Middle frontal gyrus (tissue), 1 donor: ENCODE results near the gene ROCK1.

Source experiments
- DNase-seq: peaks from one replicate; pipeline ENCODE4 v3.0.0-alpha.2; 2015; ENCODE audit warnings: low spot score; ENCODE audit errors: extremely low spot score

Gene ROCK1

DNA sequence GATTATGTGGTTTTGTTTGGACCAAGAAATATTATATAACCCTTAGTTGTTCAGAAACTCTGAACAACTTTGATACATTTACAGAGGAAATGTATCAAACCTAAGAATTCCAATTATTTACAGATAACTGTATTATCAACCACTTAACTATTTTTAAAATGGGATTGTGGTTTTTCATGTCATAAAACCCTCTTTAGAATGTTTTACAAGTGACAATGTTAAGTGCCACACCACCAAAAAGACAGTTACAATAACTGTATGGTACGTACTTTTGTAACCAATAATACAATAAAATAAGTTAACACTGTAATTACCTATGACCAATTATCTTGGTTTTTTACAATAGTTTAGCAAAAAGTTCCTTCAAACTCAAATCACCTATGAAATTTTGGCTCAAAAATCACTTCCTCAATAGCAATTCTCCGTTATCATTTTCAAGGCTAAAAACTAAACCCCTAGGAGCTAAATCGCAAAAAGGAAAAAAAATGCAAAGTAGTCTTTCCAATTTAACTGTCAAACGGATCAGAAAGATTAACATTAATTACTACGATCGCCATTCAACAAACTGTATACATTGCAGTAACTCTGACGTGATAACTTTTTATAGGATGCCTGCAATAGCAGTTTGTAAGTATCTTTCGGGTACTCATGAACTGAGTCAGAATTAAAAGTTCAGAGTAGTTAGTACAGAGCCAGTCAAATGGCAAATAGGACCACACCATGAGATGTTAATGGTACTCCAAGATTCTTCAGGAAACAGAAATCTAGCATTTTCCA, 1.5 kb downstream of the ROCK1 start:
- DNase-seq: no peak

DNA sequence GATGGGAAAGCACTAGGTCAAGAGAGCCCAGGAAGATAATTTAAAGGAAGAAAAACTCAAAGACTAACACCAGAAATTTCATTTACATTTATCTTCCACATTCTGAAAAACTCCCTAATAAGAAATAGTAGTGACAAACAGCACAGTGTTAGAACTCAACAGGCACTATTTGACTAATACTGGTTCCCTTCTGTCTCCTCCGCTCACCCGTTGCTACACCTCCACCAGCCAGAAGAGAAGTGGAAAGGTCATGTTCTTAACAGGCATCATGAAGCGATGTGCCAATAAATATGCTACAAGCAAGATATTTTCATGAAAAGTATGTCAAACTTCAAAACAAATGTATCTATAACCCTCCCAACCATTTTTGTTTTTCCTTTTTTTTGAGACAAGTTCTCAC, 5.7 kb downstream of the ROCK1 start:
- no peak for DNase-seq

DNA sequence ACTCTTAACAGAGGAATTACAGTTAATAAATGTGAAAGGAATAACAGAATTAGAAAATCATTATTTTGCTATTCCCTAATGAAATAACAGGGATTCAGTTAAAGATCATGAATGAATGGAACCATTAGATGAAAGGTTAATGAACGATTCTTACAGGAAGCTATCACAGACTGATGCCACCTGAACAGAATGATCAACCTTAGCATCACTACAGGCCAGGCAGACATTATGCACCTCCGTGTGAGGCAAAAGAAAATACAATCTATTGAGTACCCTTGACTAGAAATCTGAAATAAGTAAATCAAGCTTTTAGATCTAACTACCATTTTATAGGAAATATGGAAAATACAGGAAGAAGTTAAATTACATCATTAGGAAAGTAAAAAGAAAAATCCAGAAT, 10.4 kb downstream of the ROCK1 start:
- DNase-seq: no peak

DNA sequence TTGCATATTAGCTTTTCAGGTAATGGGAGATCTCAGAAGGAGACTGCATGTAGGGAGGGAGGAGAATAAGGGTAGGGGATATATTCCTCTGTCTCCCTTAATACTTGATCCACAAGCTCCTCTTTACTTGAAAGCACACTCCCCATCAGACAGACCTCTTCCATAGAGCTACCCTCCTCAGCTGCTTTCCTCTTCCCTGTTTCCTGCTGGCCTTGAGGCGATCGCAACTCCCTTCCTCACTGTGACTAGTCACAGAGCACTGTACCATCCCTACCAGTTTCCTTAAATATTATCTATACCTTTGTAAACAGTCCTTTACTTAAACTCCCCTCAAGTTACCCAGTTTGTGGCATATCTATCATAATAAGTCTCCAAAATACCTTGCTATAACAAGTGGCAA, 10.9 kb downstream of the ROCK1 start:
- no peak for DNase-seq

DNA sequence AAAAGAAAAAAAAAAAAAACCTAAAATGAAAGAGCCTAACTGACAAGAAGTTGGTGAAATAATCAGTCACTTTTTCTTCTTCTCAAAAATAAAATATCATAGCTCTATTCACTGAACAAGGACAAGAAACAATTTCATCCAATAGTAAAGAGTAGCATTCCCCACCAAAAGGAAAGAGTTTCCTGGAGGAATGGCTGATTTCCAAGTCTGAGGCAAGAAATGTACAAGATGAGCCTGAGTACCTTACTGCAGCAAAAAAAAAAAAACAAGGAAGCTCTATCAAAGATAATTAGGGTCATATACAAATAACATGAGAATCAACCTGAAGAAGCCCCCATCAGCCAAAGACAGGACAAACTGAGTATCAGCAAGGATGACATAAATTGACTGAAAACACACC, 11.5 kb downstream of the ROCK1 start:
- DNase-seq: no peak

DNA sequence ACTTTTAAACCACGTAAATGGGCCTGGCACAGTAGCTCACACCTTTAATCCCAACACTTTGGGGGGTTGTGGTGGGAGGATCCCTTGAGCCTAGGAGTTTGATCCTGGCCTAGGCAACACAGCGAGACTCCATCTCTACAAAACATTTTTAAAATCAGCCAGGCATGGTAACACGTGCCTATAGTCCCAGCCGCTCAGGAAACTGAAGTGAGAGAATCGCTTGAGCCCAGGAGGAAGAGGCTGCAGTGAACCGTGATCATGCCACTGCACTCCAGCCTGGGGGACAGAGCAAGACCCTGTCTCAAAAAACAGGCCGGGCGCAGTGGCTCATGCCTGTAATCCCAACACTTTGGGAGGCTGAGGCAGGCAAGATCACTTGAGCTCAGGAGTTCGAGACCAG, 12.2 kb downstream of the ROCK1 start:
- DNase-seq: no peak

DNA sequence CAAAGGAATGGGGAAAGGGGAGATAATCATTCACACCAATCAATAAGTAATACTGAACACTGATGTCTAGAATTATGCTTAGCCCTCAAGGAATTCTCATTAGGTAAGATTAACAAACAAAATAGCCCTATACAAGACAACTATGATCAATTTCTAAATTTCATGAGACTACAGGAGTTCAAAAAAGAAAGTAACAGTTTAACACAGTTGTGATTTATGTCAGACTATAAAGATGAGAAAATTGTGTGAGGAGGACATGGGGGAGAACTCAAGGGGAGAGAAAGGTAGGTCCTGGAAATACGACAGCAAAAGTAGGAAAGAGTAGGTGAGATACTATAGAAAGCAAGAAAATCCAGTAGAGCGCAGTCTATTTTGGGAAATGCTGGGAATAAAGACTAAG, 14.9 kb downstream of the ROCK1 start:
- DNase-seq: no peak

DNA sequence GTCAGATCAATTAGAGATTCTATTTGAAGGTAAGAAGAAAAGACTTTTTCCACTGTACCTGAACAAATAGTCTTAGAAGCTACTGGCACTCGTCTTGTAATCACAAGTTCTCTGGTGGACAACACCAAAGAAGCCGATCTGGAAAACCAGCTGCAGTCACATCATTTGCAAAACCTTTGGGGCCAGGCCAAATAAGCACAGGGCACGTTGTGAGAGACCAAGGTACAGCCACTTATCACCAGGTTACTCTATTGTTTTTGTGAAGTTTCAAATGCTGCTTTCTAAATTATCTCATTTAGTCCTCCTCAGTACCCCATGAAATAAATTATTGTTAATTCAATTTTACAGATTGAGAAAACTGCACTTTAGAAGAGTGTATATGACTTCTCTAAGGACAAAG, 18.5 kb downstream of the ROCK1 start:
- no peak for DNase-seq

DNA sequence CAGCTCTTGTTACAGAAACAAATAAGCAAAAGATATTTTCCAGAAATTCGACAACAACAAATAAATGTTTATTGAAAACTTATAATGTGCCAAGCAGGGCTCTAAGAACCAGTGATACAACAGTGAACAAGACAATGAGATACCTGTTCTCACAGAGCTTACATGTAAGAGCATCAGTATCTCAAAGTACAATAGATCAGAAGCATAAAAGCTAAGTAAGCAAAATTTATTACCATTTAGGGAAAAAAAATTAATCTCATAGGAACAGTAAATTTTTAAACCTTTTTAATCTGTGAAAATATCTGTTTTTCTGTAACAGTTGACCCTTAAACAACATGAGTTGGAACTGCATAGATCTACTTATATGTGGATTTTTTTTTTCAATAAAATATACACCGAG, 20.9 kb downstream of the ROCK1 start:
- no peak for DNase-seq

DNA sequence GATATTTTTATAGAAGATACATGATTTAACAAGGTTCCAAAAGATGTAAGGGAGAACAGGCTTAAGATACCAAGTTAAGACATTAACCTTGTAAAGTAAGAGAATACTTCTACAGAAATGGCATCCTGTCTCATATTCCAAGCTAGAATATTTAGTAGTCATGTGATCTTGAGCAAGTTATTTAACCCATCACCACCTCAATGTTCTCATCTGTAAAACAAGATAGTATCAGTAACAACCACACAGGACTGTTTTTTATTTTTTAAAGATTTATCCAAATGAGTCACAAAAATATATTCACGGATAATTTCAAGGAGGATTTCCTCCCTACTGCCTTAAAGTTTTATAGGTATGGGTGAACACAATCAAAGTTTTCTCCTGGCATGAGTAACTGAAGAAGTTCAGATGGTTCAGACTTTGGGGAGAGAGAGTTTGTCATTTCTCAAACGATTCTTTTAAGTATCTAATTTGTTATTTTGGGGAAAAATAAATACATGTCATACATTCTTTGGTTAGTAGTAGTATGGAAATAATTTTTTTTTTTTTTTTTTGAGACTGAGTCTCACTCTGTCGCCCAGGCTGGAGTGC, 25.9 kb downstream of the ROCK1 start:
- no peak for DNase-seq

DNA sequence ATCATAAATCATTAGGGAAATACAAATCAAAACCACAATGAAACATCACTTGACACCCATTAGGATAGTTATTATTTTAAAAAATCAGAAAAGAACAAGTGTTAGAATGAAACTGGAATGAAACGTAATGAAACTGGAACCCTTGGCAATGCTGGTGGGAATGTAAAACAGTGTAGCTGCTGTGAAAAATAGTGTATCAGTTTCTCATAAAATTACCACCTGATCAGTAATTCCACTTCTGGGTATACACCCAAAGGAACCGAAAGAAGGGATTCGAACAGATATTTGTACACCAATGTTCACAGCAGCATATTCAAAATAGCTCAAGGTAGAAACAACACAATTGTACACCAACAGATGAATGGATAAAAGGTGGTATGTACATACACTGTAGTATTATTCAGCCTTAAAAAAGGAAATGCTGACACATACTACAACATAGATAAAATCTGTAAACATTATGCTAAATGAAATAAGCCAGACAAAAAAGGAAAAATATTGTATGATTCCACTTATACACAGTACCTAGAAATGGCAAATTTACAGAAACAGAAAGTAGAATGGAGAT, 27.0 kb downstream of the ROCK1 start:
- no peak for DNase-seq

DNA sequence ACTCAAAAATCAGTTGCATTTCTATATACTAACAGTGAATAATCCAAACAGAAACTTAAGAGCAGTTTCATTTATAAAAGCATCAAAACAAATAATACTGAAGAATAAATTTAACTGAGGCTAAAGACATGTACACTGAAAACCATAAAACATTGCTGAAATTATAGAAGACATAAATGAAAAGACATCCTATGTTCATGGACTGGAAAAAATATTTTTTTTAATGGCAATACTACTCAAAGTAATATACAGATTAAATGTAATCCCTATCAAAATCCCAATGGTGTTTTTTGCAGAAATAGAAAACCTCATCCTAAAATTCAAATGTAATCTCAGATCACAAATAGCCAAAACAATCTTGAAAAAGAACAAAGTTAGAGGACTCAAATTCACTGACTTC, 28.6 kb downstream of the ROCK1 start:
- no peak for DNase-seq

DNA sequence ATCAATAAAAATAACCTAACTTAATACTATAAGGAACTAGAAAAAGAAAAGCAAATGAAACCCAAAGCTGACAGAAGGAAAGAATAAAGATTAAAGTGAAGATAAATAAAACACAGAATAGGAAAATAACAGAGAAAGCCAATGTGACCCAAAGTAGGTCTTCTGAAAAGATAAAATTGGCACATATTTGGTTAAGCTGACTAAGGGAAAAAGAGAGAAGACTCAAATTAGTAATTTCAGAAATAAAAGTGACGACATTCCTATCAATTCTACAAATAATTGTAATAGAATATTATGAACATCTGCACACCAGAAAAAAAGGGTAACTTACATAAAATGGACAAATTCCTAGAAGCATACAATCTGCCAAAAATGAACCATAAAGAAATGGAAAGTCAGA, 30.2 kb downstream of the ROCK1 start:
- no peak for DNase-seq

DNA sequence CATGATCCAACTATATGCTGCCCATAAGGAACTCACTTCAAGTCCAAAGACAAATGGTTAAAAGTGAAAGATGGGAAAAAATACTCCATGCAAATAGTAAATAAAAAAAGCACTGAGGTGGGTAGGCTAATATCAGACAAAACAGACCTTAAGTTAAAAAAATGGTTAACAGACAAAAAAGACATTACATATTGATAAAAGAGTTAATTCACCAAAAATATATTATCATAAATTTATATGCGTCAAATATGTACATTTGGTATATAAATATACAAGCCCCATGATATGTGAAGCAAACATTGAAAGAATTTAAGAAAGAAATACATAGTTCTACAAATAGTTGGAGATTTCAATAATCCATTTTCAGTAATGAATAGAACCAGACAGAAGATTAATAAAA, 31.0 kb downstream of the ROCK1 start:
- no peak for DNase-seq

DNA sequence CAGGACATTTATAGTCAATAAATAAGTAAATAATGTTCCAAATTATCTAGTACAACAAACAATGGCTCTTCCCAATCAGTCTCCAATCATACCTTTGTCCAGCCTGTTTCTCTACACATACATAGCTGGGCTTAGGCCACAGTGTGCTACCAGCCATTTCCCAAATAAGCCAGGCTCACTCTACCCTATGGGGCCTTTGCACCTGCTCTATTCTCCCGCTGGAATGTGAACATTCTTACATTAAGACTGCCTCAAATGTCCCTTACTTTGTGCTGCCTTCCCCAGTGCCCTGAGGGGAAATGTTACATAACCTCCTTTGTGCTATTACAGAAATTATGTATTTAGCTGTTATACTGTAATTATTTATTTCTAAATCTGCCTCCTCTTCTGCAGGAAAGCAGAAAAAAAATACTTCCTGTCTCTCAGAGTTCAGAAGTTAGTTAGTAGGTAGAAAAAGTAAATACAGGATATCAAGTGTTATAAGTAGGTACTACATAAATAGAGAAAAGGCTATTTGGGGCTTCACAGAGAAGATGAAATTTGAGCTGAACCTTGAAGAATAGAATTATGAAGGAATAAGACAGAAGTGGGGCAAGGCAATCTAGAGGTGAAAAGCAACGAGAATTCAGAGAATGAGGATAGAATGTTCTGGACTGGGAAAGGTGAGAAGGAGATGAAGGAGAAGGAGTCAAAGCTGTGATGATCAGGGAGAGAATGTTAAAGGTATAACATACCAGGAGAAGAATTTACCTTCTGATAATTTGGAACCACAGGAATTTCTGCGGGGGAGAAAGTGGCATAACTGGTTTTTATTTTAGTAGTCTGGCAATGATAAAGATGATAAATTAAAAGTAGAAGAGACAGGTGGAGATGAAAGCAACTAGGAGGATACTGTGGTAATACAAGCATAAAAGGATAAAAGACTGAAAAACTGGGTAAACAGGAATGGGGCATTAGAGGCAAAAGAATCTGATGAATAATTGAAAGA, 37.0 kb downstream of the ROCK1 start:
- no peak for DNase-seq

DNA sequence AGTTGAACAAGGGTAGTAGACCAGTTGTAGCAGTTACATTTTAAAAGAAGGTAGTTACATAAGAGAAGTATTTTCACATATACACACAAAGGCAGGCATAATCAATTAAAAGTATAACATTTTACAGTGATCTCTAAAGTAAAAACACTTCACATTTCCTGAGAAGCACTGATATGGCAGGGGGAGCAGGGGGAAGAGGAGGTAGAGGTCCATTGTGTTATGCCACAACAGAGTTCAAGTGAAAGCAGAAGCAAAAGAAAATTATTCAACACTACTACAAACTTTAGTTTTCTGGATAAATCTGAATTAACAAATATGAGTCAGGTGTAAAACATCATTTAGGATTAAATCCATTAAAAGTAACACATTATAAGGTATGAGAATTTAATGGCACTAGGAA, 38.4 kb downstream of the ROCK1 start:
- DNase-seq: no peak

DNA sequence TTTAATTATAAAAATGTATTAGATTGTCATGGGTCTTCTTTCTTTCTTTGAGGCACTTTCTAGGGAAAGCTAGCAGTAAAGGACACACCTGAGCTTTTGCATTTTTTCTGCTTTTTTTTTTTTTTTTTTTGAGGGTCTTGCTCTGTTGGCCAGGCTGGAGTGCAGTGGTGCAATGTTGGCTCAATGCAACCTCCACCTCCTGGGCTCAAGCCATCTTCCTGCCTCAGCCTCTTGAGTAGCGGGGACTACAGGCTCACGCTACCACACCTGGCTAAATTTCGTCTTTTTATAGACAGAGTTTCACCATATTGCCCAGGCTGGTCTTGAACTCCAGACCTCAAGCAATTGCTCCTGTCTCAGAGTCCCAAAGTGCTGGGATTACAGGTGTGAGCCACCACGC, 40.5 kb downstream of the ROCK1 start:
- no peak for DNase-seq

DNA sequence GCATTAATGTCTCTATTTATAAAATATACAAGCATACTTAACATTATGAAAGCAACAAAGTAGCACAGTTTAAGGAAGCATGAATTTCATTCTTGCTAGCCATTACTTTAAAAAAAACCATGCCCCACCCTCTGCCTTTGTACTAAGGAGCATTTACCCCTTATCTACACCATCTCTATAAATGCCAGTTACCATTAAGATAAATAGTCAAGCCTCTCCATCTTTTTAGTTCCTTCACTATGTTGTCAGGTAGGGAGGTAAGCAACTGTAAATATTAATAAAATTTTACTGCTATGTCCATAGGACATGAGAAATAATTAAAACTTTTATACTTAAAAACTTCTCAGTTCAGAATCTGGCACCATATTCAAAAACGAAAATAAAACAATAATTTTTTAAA, 42.1 kb downstream of the ROCK1 start:
- DNase-seq: no peak

DNA sequence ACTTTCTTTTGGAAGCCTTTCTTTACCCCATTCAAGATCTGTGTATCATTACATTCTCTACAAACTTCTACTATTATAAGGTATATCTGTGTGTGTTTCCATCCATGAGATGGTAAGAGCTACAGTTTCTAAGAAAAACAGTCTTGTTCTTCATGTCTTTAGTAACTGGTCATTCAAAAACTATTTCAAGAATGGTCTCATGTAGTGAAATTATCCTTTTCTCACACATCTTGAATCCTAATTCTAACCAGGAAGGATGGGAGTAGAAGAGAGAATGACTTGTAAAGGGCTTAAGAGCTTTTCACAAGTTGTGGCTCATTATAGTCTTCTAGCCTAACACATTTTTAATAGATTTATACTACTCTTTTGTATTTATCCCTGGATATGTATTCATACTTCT, 47.3 kb downstream of the ROCK1 start:
- DNase-seq: no peak

DNA sequence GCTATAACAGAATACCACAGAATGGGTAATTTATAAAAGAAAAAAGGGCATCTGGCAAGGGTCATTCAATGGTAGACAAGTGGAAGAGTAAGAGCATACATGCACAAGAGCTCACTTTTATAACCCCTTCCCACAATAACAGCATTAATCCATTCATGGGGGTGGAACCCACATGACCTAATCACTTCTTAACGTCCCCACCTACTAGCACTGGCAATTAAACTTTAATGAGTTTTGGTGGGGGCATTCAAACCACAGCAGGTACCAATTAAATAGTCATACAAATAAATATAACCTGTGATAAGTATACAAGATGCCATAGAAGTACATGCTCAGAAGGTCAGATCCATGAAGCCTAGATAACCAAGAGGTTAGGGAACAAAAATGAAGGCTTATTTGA, 48.6 kb downstream of the ROCK1 start:
- DNase-seq: no peak

DNA sequence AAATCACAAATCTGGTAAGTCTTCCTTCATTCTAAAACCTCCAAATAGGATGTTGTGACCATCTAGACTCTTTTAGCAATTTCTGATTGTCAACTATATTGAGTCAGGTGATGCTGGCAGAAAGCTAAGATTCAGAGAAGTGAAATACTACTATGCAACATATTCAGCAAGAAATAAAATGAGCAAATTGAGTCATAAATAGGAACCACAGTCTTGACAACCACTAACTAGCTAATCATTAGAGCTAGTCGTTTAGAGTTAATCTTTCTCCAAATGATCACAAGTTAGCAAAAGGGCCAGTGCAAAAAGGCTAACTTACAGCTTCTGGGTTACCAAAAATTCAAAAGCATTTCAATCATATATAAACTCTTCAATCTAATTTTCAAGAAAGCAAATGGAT, 54.5 kb downstream of the ROCK1 start:
- no peak for DNase-seq

DNA sequence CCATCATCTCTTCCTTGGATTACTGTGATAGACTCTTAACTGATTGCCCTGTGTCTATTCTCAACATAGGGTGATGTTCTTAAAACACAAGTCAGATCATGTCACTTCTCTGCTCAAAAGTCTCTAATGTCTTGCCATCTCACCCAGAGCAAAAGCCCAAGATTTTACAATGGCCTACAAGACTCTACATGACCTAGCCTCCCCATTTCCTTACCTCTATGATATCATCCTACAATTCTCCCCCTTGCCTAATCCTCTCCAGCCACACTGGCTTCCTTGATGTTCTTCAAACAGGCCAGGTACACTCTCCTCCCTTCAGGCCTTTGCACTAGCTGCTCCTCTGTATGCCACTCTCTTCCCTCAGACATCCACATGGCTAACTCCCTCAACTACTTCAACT, 55.1 kb downstream of the ROCK1 start:
- DNase-seq: no peak
